Measurements from ENCODE around the gene SERINC4.

Gene SERINC4

GRCh38 chr15:43795997-43796396 is 4.0 kb downstream of the SERINC4 start:
- DNase-seq, result no peak

DNA sequence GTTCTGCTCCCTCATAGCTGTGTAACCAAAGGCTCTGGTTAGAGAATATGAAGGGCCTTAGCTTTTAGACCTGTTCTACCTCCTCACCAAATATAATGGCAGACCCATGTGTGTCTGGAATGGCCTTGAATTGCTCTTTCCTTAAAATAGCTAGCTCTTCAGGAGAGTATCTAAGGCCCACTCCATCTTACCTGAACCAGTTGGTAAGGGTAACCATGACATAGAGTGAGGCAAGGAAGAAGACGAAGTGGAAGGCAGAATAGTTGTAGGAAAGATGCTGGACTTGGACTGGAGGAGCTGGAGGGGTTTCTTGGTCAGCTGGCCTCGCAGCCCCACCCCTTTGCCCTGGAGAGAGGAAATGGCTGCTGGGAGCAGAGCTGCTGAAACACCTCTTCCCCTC is 4.8 kb downstream of the SERINC4 start:
- DNase-seq, result no peak

GRCh38 chr15:43794269-43795037 is 5.6 kb downstream of the SERINC4 start:
- DNase-seq, result no peak

- DNase-seq, result no peak
Observed at GRCh38 chr15:43793647-43794046, 6.4 kb downstream of the SERINC4 start.

DNA sequence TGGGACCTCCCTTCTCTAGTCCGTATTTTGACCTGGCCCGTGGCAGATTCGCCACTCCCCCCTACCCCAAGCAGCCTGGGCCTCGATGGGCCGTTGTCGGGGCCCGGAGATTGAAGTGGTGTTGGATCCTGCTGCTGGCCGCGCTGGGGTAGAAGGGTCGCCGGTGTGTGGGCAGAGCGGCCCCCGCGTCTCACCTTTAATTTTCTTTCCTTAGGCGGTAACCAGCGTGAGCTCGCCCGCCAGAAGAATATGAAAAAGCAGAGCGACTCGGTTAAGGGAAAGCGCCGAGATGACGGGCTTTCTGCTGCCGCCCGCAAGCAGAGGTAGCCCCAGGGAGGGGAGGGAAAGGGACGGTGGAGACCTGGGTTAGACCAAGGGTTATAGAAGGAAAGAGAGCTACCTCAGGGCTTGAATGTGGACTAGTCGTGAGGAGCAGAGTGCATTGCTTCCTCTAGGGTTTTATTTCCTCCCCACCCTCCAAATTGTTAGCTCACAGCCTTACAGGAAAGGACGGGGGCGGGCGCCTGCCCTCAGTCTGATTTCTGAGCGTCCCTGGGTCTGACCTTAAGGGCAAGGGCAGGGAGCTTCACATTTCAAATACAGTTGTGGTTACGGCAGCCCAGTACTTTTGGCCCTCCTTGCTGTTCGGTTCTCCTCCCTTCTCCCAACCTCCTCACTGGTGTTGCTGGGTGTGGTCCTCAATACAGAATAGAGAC is 7.1 kb downstream of the SERINC4 start:
- peak; percentile 48 for DNase-seq

DNA sequence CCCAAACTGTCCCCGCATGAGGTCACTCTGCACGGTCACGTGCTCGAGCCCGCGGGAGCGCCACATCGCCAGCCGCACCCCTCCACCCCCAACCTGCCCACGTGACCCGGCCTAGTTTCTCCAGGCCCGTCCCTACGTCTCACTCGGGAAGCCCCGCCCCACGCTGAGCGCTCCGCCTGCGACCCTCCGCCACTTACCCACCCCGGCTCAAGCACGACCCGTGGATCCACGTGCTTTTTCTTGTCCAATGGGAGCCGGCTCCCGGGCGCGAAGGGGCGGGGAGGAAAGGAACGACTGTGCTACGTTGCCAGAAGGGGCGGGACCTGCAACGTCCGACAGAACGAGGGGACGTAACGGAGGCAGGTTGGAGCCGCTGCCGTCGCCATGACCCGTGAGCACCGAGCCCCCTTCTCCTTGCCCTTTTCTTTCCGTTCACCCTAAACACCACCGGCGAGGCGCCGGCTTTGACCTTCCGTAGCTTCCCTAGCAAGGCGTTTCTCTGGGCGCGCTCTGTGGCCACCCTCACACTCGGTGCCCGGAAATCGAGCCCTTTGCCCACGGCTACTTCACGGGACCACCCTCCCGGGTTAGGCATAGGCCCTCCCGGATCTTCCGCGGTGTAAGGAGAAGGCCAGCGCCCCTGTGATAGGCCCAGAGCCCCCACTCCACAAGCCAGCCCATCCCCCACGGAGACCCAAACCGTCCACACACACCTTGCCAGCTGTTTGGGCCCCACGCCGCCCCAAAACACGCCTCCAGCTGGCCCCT is 7.8 kb downstream of the SERINC4 start, which contains the start of gene SERF2:
Gene SERF2, plus strand, starts transcription at position 328 of the 768 bp plus-strand sequence. Its CDS starts 57 bp downstream, at position 385.
- peak; percentile 100 for DNase-seq

GRCh38 chr15:43789409-43789808 is 10.6 kb downstream of the SERINC4 start:
- no peak for DNase-seq

- no peak for DNase-seq
Observed at GRCh38 chr15:43779016-43779415, 21.0 kb downstream of the SERINC4 start.

DNA sequence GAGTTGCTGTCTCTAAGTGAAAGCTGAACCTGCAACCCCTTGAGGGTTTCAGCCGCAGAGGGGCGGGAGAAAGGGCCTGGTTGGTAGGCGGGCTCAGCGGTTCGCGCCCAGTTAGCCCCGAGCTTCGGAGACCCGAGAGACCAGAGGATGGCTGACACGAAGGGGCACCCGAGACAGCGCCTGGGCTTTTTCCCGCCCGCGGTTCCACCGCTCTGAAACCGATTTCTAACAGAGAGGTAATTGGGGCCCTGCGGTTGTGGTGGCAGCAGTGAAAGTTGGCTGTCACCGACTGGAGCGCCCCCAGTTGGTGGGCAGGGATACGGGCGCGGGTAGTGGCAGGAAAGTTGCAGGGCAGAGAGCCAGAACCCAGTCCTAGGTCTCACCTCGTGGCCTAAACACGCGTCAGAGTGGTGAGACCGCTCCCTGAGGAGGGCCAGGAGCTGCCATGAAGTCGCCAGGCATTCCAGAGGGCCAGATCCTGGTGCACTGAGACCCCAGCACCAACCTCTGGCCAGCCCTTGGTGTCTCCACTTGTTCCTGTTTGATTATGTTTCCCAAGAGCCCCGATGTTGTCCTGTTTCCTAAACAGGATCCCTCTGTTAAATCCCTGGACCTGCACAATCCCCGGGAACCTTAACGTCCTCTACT is 22.6 kb downstream of the SERINC4 start:
- peak; percentile 89 for DNase-seq

DNA sequence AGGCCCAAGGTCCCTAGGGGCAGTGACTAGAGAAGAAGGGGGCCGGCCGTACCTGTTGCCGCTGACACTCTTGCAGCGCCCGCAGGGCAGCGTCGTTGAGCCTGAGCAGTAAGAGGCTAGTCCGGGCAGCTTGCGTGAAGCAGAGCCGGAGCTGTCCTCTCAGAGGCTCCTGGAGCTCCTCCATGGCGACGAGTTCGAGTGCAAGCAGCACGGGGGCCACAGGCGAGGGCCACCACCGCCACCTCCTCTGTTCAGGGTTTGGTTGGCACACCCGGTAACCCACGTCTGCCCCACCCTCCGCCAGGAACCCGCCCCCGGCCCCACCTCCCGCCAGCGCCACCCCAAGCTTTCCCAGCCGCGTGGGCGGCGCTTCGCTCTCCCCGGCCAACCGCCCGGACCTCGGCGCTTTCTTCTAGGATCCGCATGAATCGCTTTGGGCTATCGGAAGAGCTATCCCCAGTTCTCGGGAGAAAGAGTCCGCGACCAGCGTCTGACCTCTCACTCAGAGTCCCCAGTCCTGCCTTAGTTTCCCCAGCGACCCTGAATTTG is 23.2 kb downstream of the SERINC4 start, which contains the start of gene ELL3:
Gene ELL3, minus strand, starts transcription at position 249 of the 549 bp plus-strand sequence. Its CDS starts 65 bp downstream, at position 184.
- DNase-seq, result peak; percentile 82

DNA sequence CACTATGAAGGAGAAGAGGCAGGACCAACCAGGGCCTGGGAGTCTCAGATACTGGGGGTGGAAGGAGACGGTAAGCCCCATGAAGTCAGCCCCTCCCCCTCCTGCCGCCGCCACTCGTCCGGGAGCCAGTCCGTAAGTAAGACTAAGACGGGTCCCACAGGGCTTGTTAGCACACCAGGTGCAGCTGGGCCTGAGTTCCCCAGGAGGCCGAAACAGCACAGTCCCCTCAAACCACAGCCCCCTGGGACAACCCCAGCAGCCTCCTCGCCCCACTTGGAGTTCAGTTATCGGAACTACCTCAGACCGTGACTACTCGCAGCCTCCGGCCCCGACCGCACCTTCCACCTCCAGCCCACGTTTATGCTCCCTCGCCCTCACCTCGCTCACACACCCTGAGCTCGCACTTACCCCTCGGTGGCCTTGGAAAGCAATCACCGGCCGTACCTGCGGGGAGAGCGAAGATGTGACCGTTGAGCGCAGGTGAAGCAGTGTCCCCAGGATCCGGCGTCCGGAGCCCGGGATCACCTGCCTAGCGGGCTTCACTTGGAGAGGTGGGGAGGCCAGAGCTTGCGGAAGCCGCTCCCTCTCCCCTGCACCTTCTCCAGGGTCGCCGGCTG is 23.8 kb downstream of the SERINC4 start:
- DNase-seq, result no peak

DNA sequence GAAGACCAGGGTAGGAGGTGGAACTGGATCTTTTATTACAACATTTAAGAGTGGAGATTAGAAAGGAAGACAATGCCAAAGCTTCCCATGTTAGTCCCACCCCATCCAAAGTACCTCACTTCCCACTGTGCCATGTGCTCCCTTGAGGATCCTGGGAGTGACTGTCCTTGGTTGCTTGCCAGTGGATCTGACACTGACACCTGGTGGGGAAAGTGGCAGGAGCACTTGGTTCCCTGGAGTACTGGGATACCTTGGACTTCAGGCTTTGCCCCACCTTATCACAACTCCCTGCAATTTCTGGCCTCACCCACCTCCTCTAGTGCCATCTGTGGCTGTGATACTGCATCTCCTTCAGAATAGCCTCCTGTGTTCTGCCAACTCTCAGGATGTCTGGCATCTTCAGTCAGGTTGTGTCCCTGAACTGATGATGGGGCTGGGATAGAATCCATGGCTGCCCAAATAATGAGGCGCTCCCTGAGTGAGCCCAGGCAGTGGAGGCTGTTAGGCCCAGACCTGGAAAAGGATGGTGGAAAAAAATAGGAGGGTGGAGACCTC is 24.5 kb downstream of the SERINC4 start:
- no peak for DNase-seq

DNA sequence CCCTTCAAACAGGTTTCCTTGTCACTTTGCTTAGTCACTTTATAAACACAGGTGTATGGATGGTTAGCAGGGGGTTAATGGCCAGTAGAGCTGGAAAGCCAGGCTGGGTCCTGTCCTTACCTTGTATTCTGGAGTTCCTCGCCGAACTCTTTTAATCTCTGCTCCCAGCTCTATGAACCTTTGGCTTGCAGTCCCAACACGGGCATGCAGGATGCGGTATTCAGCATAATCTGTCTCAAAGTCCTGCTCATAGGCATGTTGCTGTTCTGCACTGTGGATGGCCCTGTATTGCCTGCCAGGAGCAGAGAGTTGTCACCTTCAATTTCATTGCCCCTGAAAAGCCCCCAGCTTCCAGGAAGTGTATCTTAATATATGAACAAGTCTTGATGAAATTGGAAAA is 26.0 kb downstream of the SERINC4 start:
- no peak for DNase-seq

DNA sequence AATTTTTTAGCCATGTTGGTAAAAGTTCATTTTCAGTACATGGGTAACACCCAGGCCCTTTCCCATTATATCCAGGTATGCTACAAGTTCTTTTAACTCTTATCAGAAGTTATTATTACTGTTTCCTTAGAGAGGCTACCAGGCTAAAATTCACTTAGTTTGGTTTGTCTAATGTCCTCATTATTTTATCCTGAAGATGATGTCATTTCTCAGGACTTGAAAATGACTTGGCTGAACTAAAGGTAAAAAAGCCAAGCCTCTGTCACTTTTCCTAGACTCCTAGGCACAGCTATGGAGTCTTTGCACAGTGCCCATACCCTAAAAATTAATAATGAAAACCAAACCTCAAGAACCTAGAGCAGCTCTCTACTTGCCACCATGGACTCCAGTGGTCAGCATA is 27.4 kb downstream of the SERINC4 start:
- no peak for DNase-seq

DNA sequence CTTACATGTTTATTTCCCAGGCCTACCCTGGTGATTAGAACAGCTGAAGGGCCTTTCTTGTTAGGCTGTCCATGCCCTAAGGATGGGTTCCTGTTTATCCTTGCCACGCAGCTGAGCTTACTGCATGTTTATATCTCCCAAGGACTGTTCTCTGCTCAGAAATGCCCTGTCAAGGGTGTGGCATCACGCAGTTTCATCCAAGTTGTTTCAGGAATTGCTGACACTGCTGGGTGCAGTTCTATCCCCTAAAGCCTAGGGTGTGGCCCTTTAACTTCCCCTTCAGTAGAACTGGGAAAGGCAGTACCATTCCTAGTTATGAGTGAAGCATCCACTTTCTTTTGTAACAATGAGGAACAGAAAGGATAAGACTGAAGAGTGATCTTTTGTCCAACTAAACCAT is 28.2 kb downstream of the SERINC4 start:
- DNase-seq, result no peak

GRCh38 chr15:43769584-43770228 is 30.3 kb downstream of the SERINC4 start:
- peak; percentile 59 for DNase-seq

DNA sequence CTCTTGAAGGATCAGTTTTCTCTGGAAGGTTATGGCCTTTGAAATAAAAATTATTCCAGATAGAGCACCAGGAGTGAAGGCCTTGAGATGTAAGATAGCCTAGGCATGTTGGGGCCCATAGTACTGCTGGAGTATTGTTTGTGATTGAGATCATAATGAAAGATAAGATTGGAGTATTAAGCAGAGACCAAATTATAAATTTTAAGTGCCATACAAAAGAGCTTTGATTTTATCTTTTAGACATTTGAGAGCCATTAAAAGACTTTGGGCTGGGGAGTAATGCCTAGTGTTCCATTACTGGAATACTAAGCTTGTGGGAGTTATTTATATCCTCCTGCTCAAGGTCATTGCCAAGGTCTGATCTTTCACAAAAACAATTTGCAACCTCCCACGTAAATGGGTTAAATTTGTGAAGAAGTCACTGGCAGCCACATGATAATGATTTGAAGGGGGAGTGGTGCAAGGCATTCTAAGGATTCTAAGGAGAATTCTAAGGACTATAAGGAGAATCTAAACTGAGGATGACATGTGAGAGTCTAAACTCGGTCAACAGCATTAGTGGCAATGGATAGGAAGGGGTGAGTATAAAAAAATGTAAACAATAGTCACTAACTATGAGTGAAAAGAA is 36.1 kb downstream of the SERINC4 start:
- DNase-seq, result no peak

- DNase-seq, result no peak
Observed at GRCh38 chr15:43762824-43763223, 37.2 kb downstream of the SERINC4 start.

DNA sequence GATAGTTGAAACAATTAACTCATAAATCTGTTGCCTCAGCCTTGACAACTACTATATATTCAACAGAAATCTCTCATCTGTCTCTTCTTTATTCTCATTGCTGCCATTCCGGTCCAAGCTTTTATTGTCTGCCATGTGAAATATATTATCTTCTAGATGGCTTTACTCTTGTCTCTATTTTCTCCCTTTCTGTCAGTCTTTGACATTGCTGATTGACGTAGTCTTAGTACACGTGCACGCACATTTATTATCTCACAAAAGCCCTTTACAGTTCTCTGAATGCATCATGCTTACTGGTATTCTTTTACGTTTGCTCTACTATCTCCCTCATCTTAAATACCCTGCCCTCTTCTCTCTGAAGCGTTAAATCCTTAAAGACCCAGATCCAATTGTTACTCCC is 48.1 kb downstream of the SERINC4 start:
- DNase-seq, result no peak

GRCh38 chr15:43749690-43750345 is 50.2 kb downstream of the SERINC4 start:
- peak; percentile 78 for DNase-seq
